GM12878 (cell line): Measurements from ENCODE around the gene WDR18. TPM values are rescaled to one million over a fixed set of nuclear protein-coding genes. Genes with fewer than 3 reads are reported as not detected.

Experiments used
- ATAC-seq: fragments of 200-7000 bp; cut with Tn5 transposase; 3 replicates; pipeline ENCODE4 v1.9.1; 2020; ENCODE audit warnings: mild to moderate bottlenecking, moderate library complexity
- BruUV-seq: library from RNA; stranded (reverse); fragments of 400-500 nt; replicated peaks from 2 replicates; lab custom pipeline; 2021; lab: Mats Ljungman, UMichigan
- CTCF ChIA-PET: fragments of 300-600 bp; sonication (Branson Sonifier 250); formaldehyde crosslinking; extraction: SDS; loops from one replicate; lab custom pipeline; 2021; ENCODE audit warnings: inconsistent platforms; lab: Yijun Ruan, JAX
- POLR2A ChIA-PET: fragments of 350-600 bp; formaldehyde crosslinking; extraction: SDS; loops from one replicate; lab custom pipeline; 2021; ENCODE audit warnings: inconsistent platforms; lab: Charles Lee
- RAD21 ChIA-PET: fragments of 300-600 bp; sonication (Branson Sonifier 250); formaldehyde crosslinking; loops from one replicate; lab custom pipeline; 2023; ENCODE audit warnings: antibody characterized with exemption; ENCODE audit not compliant: unreplicated experiment; lab: Charles Lee
- SMC1A ChIA-PET: fragments of 300-600 bp; sonication (Branson Sonifier 250); formaldehyde crosslinking; loops from one replicate; lab custom pipeline; 2023; ENCODE audit not compliant: unreplicated experiment, uncharacterized antibody; lab: Charles Lee
- DNase-seq: peaks from one replicate; pipeline ENCODE4 v3.0.0-alpha.2; 2011; ENCODE audit warnings: low read depth, low spot score
- FAIRE-seq: peaks from 3 replicates; lab custom pipeline; 2011; peaks lifted over from hg19 to GRCh38; lab: Jason Lieb, UNC
- H2AFZ ChIP-seq: 2 replicates; pipeline ENCODE4 v1.6.0; 2011; ENCODE audit warnings: low read depth, low read length, control low read depth; ENCODE audit not compliant: control insufficient read depth
- H3K27ac ChIP-seq: 2 replicates; pipeline ENCODE4 v1.5.1; 2011; ENCODE audit warnings: control low read depth; ENCODE audit not compliant: control insufficient read depth, insufficient read depth
- H3K27me3 ChIP-seq, 2 experiments: replicated peaks in 1 of 2; 2 replicates each; pipeline versions ENCODE4 v1.6.0 to v1.6.1; 2011; ENCODE audit warnings: low read length in 1 of 2; ENCODE audit not compliant: control insufficient read depth in 2 of 2, insufficient read depth in 2 of 2
- H3K36me3 ChIP-seq, 2 experiments: 2 replicates each; pipeline ENCODE4 v1.5.1; 2011; ENCODE audit warnings: low read length in 1 of 2; ENCODE audit not compliant: control insufficient read depth in 2 of 2, insufficient read depth in 2 of 2
- H3K4me1 ChIP-seq: 2 replicates; pipeline ENCODE4 v1.6.1; 2011; ENCODE audit warnings: mild to moderate bottlenecking, low read length, moderate library complexity, mixed read lengths; ENCODE audit not compliant: control insufficient read depth, insufficient read depth
- H3K4me2 ChIP-seq: 2 replicates; pipeline ENCODE4 v1.6.0; 2011; ENCODE audit warnings: control low read depth; ENCODE audit not compliant: control insufficient read depth, insufficient read depth
- H3K4me3 ChIP-seq: fragments of 200-600 bp; sonication (generic); 2 replicates; pipeline ENCODE4 v1.5.1; 2016
- H3K79me2 ChIP-seq: 2 replicates; pipeline ENCODE4 v1.6.0; 2011; ENCODE audit warnings: low read length; ENCODE audit not compliant: control insufficient read depth, insufficient read depth
- H3K9ac ChIP-seq: 2 replicates; pipeline ENCODE4 v1.8.0; 2011; ENCODE audit warnings: low read length, control low read depth, mixed read lengths; ENCODE audit not compliant: control insufficient read depth, insufficient read depth
- H3K9me3 ChIP-seq: replicated peaks from 3 replicates; pipeline ENCODE4 v1.5.1; 2011; ENCODE audit warnings: mild to moderate bottlenecking, low read length; ENCODE audit not compliant: control insufficient read depth, insufficient read depth
- H4K20me1 ChIP-seq: 2 replicates; pipeline ENCODE4 v1.6.0; 2011; ENCODE audit not compliant: control insufficient read depth, insufficient read depth
- BMI1 ChIP-seq: fragments of 450-650 bp; IDR thresholded peaks from 2 replicates; pipeline ENCODE4 v1.6.1; 2016; ENCODE audit warnings: mild to moderate bottlenecking, moderate library complexity, borderline replicate concordance
- HDGF ChIP-seq: fragments of 450-650 bp; IDR thresholded peaks from 2 replicates; pipeline ENCODE4 v1.6.1; 2016; ENCODE audit warnings: antibody characterized with exemption
- MLLT1 ChIP-seq: fragments of 450-650 bp; IDR thresholded peaks from 2 replicates; pipeline ENCODE4 v1.6.1; 2016; ENCODE audit warnings: mild to moderate bottlenecking
- NFXL1 ChIP-seq: fragments of 450-650 bp; IDR thresholded peaks from 2 replicates; pipeline ENCODE4 v1.6.1; 2017; ENCODE audit warnings: antibody characterized with exemption, mild to moderate bottlenecking, borderline replicate concordance
- NR2C2 ChIP-seq: IDR thresholded peaks from 2 replicates; pipeline ENCODE4 v1.6.1; 2011; ENCODE audit warnings: borderline replicate concordance, low read depth; ENCODE audit not compliant: control insufficient read depth, insufficient read length
- RAD51 ChIP-seq: fragments of 450-650 bp; IDR thresholded peaks from 2 replicates; pipeline ENCODE4 v1.6.1; 2016; ENCODE audit warnings: moderate library complexity, mild to moderate bottlenecking, inconsistent platforms
- RUNX3 ChIP-seq: IDR thresholded peaks from 2 replicates; pipeline ENCODE4 v1.6.1; 2012; ENCODE audit warnings: low read length, inconsistent platforms
- SP1 ChIP-seq: IDR thresholded peaks from one replicate; pipeline ENCODE4 v1.6.1; 2011; ENCODE audit warnings: low read depth, low read length
- SRF ChIP-seq, 2 experiments: IDR thresholded peaks; 2 replicates each; pipeline ENCODE4 v1.6.1; 2011; ENCODE audit warnings: low read depth in 2 of 2, low read length in 2 of 2, mild to moderate bottlenecking in 1 of 2, moderate library complexity in 1 of 2
- TCF12 ChIP-seq: IDR thresholded peaks from 2 replicates; pipeline ENCODE4 v1.6.1; 2011; ENCODE audit warnings: low read depth, mild to moderate bottlenecking, low read length
- YY1 ChIP-seq: IDR thresholded peaks from 2 replicates; pipeline ENCODE4 v1.6.1; 2011; ENCODE audit warnings: low read depth, mild to moderate bottlenecking, low read length
- WGBS: methylation state at CpG from one replicate; pipeline ENCODE4 v1.1.6; 2016; ENCODE audit warnings: low lambda C conversion rate; ENCODE audit not compliant: insufficient replicate concordance, insufficient coverage; ENCODE audit errors: missing lambda C conversion rate; 5-methylcytosine and 5-hydroxymethylcytosine counted together
- in situ Hi-C: fragments of 300-500 bp; cut with MboI; formaldehyde crosslinking; loops from 9 replicates; pipeline ENCODE4 v1.14.3; 2018; ENCODE audit warnings: mixed read lengths
- intact Hi-C: fragments of 100-400 bp; cut with micrococcal nuclease; formaldehyde crosslinking; loops from one replicate; pipeline ENCODE4 v1.14.2; 2022; ENCODE audit not compliant: unreplicated experiment
- polyA plus RNA-seq, 11 experiments: library from polyadenylated mRNA; depleted of rRNA in 4 of 11; unstranded in 6 of 11; stranded (reverse) in 5 of 11; fragments of >200 nt; fragmentation: Nextera tagmentation in 4 of 11; fragmentation: Illumina TruSeq in 1 of 11; extraction: Ambion mirVana in 4 of 11; extraction: Trizol in 1 of 11; gene quantifications; 1 replicate in 1 of 11; 2 replicates in 10 of 11; pipeline versions ENCODE4 v1.2.1 to v1.2.3, GENCODE V29; 2011 to 2016; ENCODE audit warnings: inconsistent platforms in 2 of 11, missing spikeins in 2 of 11, low read depth in 1 of 11
- total RNA-seq, 4 experiments: library from RNA; depleted of rRNA in 3 of 4; stranded (reverse); fragments of >200 nt in 3 of 4; fragmentation: Illumina TruSeq in 1 of 4; extraction: Trizol in 1 of 4; gene quantifications; 2 replicates each; pipeline versions ENCODE4 v1.2.1 to v1.2.3, GENCODE V29; 2013 to 2021

WDR18 gene
- total and polyA plus RNA-seq, 10 of the 15 experiments (the other 5 are each of a cell fraction or from before 2014, with no cell fraction given): 3.0 to 206 (median 62.3) TPM

- TF ChIP-seq HDGF (no peak), RUNX3 (peak; percentile 51; the same call in 1 of the 2 replicates), SRF (IDR thresholded peaks at IDR 0.05; ENCODE audit: low read depth in 2 of 2, low read length in 2 of 2) (peak in 1 of 2 experiments; percentile 94; a peak in 2 of 4 replicates), TCF12 (peak; percentile 89), YY1 (0 out of 2 replicates have a peak, but pooled peaks have one; percentile 27), RAD51 (no peak), BMI1 (no peak), SP1 (peak; percentile 8), MLLT1 (peak; percentile 100), NR2C2 (peak; percentile 74), NFXL1 (no peak)
- POLR2A ChIA-PET: interaction anchor here (0.6 kb wide), 2 partner anchors 12 to 32 kb away, joined by 3 to 4 read pairs; no protein-coding TSS in a partner anchor
- BruUV-seq: no TSS peak
- no peak overlapping the region for H3K4me3 ChIP-seq
- no peaks in the 10 kb centered on the region for H3K79me2 ChIP-seq
- FAIRE-seq (no peak), DNase-seq (no peak), ATAC-seq (no peak; the same call in 2 of the 3 replicates)
- no peak overlapping the region for H3K4me2 ChIP-seq
- RAD21 ChIA-PET: no interaction called here
- in situ Hi-C loops: no loop called here
- H3K4me1 ChIP-seq: no peaks in the 10 kb centered on the region
- H3K27me3 ChIP-seq: no peaks in the 10 kb centered on the region
- CTCF ChIA-PET: interaction anchor here (0.7 to 1.0 kb wide), 2 partner anchors 19 to 304 kb away, joined by 3 read pairs; no protein-coding TSS in a partner anchor
- WGBS: 93% methylated on average over 19 of the region's 19 CpGs
- H2AFZ ChIP-seq: no peak overlapping the region
- intact Hi-C loops: no loop called here
- no peaks in the 10 kb centered on the region for H4K20me1 ChIP-seq
- peaks cover 21 to 50% of the 10 kb centered on the region in 2 experiments for H3K36me3 ChIP-seq
- no peak overlapping the region for H3K27ac ChIP-seq
- SMC1A ChIA-PET: no interaction called here
- H3K9me3 ChIP-seq: peaks cover 2% of the 10 kb centered on the region; the same call in 1 of the 3 replicates
- no peak overlapping the region for H3K9ac ChIP-seq
Observed at GRCh38 chr19:964761-965694, 19.1 kb upstream of the WDR18 start.
